NCI-H774 (cell line): ENCODE data around the gene PLXNA2.

Experiments used
- DNase-seq: peaks from one replicate; lab custom pipeline; 2025; lab: John Stamatoyannopoulos, UW

PLXNA2 gene

DNA sequence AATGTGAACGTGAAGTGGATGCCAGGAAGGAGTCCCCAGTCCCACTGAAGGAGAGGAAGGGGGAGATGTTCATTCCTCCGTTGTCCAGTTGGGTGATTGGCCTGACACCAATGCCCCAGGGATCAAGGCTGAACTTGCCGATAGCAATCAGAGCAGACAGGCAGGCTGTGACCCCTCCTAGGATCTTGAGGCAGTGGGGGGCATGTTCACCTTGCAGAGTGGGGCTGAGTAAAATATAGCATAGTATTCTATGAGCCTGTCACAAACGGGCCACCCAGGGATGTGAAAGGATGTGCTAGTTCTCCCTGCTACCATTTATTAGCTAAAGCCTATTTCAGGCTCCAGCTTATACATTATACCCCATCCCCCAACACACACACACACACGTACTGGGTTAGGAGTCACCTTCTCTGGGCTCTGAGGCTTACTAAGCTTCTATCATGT, 252.6 kb downstream of the PLXNA2 start:
- DNase-seq = no peak

GRCh38 chr1:207990876-207991582, 253.2 kb downstream of the PLXNA2 start:
- no peak for DNase-seq

- DNase-seq = no peak
Measured at GRCh38 chr1:207990455-207990854, 253.7 kb downstream of the PLXNA2 start.

GRCh38 chr1:207988326-207989165, 255.6 kb downstream of the PLXNA2 start:
- DNase-seq = no peak

DNA sequence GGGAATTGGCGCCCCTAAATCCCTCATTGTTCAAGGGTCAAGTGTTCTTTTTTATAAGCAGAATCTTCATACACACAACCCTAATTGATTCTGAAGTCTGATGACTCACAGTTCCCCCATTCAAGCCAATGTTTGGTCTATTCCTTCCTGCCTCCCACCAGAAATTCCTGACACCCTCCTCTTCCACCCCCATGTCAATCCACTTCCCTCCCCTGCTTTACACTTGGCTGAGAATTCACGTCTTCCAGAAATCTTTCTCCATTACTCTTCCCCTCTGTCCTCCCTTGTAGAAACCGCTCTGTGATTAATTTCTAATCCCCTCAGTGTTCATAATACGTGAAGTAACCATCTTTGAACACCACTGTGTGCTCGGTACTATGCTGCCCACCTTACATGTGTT, 257.0 kb downstream of the PLXNA2 start:
- DNase-seq = no peak

- DNase-seq = no peak
Measured at GRCh38 chr1:207985996-207986395, 258.2 kb downstream of the PLXNA2 start.

GRCh38 chr1:207984831-207985572, 259.2 kb downstream of the PLXNA2 start:
- DNase-seq = no peak

GRCh38 chr1:207983044-207983635, 261.0 kb downstream of the PLXNA2 start:
- no peak for DNase-seq

- no peak for DNase-seq
Measured at GRCh38 chr1:207981976-207982375, 262.2 kb downstream of the PLXNA2 start.

GRCh38 chr1:207978441-207978840, 265.7 kb downstream of the PLXNA2 start:
- DNase-seq = no peak

GRCh38 chr1:207977876-207978275, 266.3 kb downstream of the PLXNA2 start:
- DNase-seq = no peak

DNA sequence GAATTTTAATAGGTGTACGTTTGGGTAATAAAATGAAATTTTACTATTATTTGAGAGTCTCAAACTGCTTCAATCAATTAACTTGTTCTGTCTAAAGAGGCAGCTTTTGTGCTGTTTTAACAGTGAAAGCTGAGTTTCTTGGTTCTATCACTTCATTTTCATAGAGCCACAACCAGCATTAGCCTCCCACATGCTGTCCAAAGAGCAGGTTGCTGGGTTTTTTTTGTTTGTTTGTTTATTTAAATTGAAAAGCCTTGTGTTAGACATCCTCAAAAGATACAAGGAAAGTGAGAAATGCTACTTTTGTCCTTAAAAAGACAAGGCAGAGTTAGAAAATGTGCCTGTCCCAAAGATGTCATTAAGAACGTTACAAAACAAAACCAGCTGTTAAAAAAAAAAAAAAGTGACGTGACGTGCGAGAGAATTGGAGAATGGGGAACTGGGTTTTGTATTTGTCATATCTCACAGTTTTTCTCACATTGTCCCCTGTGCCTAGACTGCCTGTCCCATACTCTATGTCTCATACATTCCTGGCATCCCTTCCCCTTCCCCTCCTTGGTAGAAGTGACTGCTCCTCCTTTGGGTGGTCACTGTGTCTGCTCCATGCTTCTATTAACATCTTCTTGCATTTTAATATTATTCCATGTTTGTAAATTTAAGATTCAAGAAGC, 270.2 kb downstream of the PLXNA2 start:
- DNase-seq = no peak

- no peak for DNase-seq
Measured at GRCh38 chr1:207972337-207972736, 271.8 kb downstream of the PLXNA2 start.
